Keratinocyte (primary cell): ENCODE results near the gene LRRC73. TPM values are rescaled to one million over a fixed set of nuclear protein-coding genes. Genes with fewer than 3 reads are reported as not detected.

Source experiments
- DNase-seq: peaks from one replicate; pipeline ENCODE4 v3.0.0-alpha.2; 2011; ENCODE audit warnings: low read depth, missing footprints, low spot score
- FAIRE-seq: peaks from 2 replicates; lab custom pipeline; 2011; peaks lifted over from hg19 to GRCh38; lab: Jason Lieb, UNC
- H2AFZ ChIP-seq: 2 replicates; pipeline ENCODE4 v1.6.0; 2012; ENCODE audit warnings: low read length, control low read depth, inconsistent platforms; ENCODE audit not compliant: control insufficient read depth
- H3K27ac ChIP-seq: 2 replicates; pipeline ENCODE4 v1.5.1; 2011; ENCODE audit warnings: low read length; ENCODE audit not compliant: control insufficient read depth, insufficient read depth
- H3K27me3 ChIP-seq: 3 replicates; pipeline ENCODE4 v1.6.0; 2011; ENCODE audit warnings: low read length; ENCODE audit not compliant: control insufficient read depth, insufficient read depth; ENCODE audit errors: extremely low read depth
- H3K36me3 ChIP-seq, 2 experiments: 2 replicates in 1 of 2; 3 replicates in 1 of 2; pipeline ENCODE4 v1.5.1; 2011; ENCODE audit warnings: low read length in 2 of 2, mild to moderate bottlenecking in 1 of 2; ENCODE audit not compliant: control insufficient read depth in 2 of 2, insufficient read depth in 2 of 2; ENCODE audit errors: extremely low read depth in 1 of 2
- H3K4me1 ChIP-seq: 3 replicates; pipeline ENCODE4 v1.5.1; 2011; ENCODE audit warnings: low read length; ENCODE audit not compliant: control insufficient read depth, insufficient read depth; ENCODE audit errors: extremely low read depth
- H3K4me2 ChIP-seq: 3 replicates; pipeline ENCODE4 v1.6.0; 2011; ENCODE audit warnings: low read depth, low read length; ENCODE audit not compliant: control insufficient read depth, insufficient read depth; ENCODE audit errors: extremely low read depth
- H3K4me3 ChIP-seq, 3 experiments: fragments of 200-600 bp in 1 of 3; sonication (generic) in 1 of 3; 2 replicates in 2 of 3; 3 replicates in 1 of 3; pipeline ENCODE4 v1.5.1; 2011 to 2016; ENCODE audit warnings: low read length in 3 of 3, mild to moderate bottlenecking in 3 of 3, control low read depth in 2 of 3, inconsistent platforms in 1 of 3, low read depth in 1 of 3, mixed read lengths in 1 of 3, mixed run types in 1 of 3, moderate library complexity in 1 of 3; ENCODE audit not compliant: control insufficient read depth in 2 of 3, insufficient read depth in 2 of 3; ENCODE audit errors: extremely low read depth in 1 of 3
- H3K79me2 ChIP-seq: 2 replicates; pipeline ENCODE4 v1.6.0; 2012; ENCODE audit warnings: low read length; ENCODE audit not compliant: control insufficient read depth, insufficient read depth
- H3K9ac ChIP-seq: 3 replicates; pipeline ENCODE4 v1.6.0; 2011; ENCODE audit warnings: low read length; ENCODE audit not compliant: control insufficient read depth, insufficient read depth; ENCODE audit errors: extremely low read depth
- H3K9me1 ChIP-seq: 3 replicates; pipeline ENCODE4 v1.6.0; 2011; ENCODE audit warnings: low read length; ENCODE audit not compliant: control insufficient read depth, insufficient read depth; ENCODE audit errors: extremely low read depth
- H3K9me3 ChIP-seq: 2 replicates; pipeline ENCODE4 v1.5.1; 2012; ENCODE audit warnings: low read depth, low read length; ENCODE audit not compliant: control insufficient read depth
- H4K20me1 ChIP-seq: 3 replicates; pipeline ENCODE4 v1.6.0; 2011; ENCODE audit warnings: low read length; ENCODE audit not compliant: control insufficient read depth, insufficient read depth; ENCODE audit errors: extremely low read depth
- EZH2 ChIP-seq: IDR thresholded peaks from one replicate; pipeline ENCODE4 v1.6.1; 2012; ENCODE audit warnings: inconsistent platforms, mild to moderate bottlenecking, low read length, moderate library complexity
- dilution Hi-C: fragments of 300-500 bp; cut with MboI; formaldehyde crosslinking; loops from one replicate; pipeline ENCODE4 v1.7.0; 2020; ENCODE audit warnings: low sequenced_read_pairs; ENCODE audit not compliant: extremely low pct_ligation_motif_present
- polyA plus RNA-seq, 5 experiments: library from polyadenylated mRNA; depleted of rRNA in 3 of 5; stranded (reverse) in 3 of 5; stranded (forward) in 1 of 5; unstranded in 1 of 5; fragments of >200 nt; gene quantifications; 1 replicate in 1 of 5; 2 replicates in 3 of 5; 3 replicates in 1 of 5; pipeline versions ENCODE4 v1.2.1 to v1.2.3, GENCODE V29; 2011 to 2012; ENCODE audit warnings: missing spikeins in 2 of 5, low read depth in 1 of 5, low replicate concordance in 1 of 5
- TF ChIP-seq, protein P1 (sequence below), 3 experiments: IDR thresholded peaks in 1 of 3; conservative IDR thresholded peaks in 1 of 3; optimal IDR thresholded peaks in 1 of 3; 2 replicates in 2 of 3; 3 replicates in 1 of 3; pipeline versions ENCODE3 to v1.5.1; 2011; ENCODE audit warnings: low read length in 3 of 3, mild to moderate bottlenecking in 3 of 3, moderate library complexity in 2 of 3, control low read depth in 1 of 3, inconsistent platforms in 1 of 3; ENCODE audit not compliant: insufficient read depth in 2 of 3; ENCODE audit errors: extremely low read depth in 1 of 3

LRRC73 gene
- polyA plus RNA-seq, 1 donor (not counting 4 experiments of a cell fraction or from before 2014, with no cell fraction given): 0.16 TPM

DNA sequence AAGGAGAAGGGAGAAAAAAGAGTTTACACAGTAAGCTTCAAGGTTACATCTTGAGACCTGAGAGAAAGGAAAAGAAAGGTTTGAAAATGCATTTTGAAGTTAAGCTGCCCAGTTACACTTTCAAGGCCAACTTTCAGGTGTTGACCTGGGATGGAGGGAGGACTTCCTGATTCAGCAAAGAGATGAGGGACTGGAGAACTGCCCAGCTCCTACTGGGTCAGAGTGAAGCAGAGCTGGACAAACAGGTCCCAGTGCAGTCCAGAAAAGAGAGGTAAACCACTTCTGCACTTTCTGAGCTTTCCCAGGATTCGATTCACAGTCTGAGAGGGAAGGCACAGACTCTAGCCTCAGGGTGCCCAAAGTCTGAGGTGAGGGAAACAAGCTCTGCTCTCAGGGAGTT lies 38.7 kb downstream of the LRRC73 start:
- no peak for DNase-seq
- no peaks in the 10 kb centered on the region for H3K27me3 ChIP-seq
- peaks cover 22% of the 10 kb centered on the region for H3K4me1 ChIP-seq
- no peak overlapping the region for H3K27ac ChIP-seq
- H3K9ac ChIP-seq: no peak overlapping the region
- TF ChIP-seq, protein P1, sequence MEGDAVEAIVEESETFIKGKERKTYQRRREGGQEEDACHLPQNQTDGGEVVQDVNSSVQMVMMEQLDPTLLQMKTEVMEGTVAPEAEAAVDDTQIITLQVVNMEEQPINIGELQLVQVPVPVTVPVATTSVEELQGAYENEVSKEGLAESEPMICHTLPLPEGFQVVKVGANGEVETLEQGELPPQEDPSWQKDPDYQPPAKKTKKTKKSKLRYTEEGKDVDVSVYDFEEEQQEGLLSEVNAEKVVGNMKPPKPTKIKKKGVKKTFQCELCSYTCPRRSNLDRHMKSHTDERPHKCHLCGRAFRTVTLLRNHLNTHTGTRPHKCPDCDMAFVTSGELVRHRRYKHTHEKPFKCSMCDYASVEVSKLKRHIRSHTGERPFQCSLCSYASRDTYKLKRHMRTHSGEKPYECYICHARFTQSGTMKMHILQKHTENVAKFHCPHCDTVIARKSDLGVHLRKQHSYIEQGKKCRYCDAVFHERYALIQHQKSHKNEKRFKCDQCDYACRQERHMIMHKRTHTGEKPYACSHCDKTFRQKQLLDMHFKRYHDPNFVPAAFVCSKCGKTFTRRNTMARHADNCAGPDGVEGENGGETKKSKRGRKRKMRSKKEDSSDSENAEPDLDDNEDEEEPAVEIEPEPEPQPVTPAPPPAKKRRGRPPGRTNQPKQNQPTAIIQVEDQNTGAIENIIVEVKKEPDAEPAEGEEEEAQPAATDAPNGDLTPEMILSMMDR (optimal IDR thresholded peaks at IDR 0.05 in 1 of 3, IDR thresholded peaks at IDR 0.05 in 1 of 3, conservative IDR thresholded peaks at IDR 0.05 in 1 of 3; ENCODE audit: extremely low read depth in 1 of 3, insufficient read depth in 2 of 3, low read length in 3 of 3): no peak
- TF ChIP-seq EZH2: no peak
- H3K79me2 ChIP-seq: no peaks in the 10 kb centered on the region
- no peaks in the 10 kb centered on the region for H3K9me1 ChIP-seq
- FAIRE-seq: no peak
- dilution Hi-C loops: no loop called here
- no peaks in the 10 kb centered on the region for H4K20me1 ChIP-seq
- H3K9me3 ChIP-seq: no peaks in the 10 kb centered on the region
- no peak overlapping the region for H3K4me3 ChIP-seq
- no peak overlapping the region for H3K4me2 ChIP-seq
- H3K36me3 ChIP-seq: no peaks in the 10 kb centered on the region
- H2AFZ ChIP-seq: no peak overlapping the region

DNA sequence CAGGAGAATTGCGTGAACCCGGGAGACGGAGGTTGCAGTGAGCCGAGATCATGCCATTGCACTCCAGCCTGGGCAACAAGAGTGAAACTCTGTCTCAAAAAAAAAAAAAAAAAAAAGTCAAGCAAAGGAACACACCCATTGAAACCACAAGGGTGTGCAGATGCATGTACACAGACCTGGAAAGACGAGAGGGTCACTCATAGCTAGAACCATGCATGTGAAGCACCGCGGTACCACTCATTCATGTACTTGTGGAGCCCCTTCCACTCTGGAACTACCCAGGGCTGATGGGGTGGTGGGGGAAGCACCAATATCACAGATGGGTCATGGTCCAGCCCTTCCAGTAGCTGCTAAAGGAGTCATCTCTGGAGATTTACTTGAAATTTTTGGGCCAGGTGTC lies 40.2 kb downstream of the LRRC73 start:
- Histone ChIP-seq H3K27me3 (no peaks in the 10 kb centered on the region), H3K9me1 (no peaks in the 10 kb centered on the region), H4K20me1 (no peaks in the 10 kb centered on the region), H3K9me3 (no peaks in the 10 kb centered on the region), H3K27ac (no peak overlapping the region), H3K36me3 (no peaks in the 10 kb centered on the region), H3K4me1 (peaks cover 29% of the 10 kb centered on the region), H3K4me2 (no peak overlapping the region), H3K9ac (no peak overlapping the region), H3K79me2 (no peaks in the 10 kb centered on the region), H3K4me3 (no peak overlapping the region), H2AFZ (no peak overlapping the region)
- dilution Hi-C loops: no loop called here
- TF ChIP-seq, protein P1 (optimal IDR thresholded peaks at IDR 0.05 in 1 of 3, IDR thresholded peaks at IDR 0.05 in 1 of 3, conservative IDR thresholded peaks at IDR 0.05 in 1 of 3; ENCODE audit: extremely low read depth in 1 of 3, insufficient read depth in 2 of 3, low read length in 3 of 3): no peak
- TF ChIP-seq EZH2: no peak
- FAIRE-seq (no peak), DNase-seq (no peak)
